Stimulated activated memory B cell treated with anti-CD40 and anti-IgM and Interleukin-4, amounts not matched to agents 10 μg/mL and 1 μg/mL and 100 μg/mL, for 72 hours (primary cell): ENCODE data around the gene PPTC7.

Source experiments
- ATAC-seq: fragments of 150-1000 bp; cut with Tn5 transposase; 2 replicates; pipeline ENCODE4 v1.10.0; 2021
- H3K27ac Mint-ChIP-seq: one replicate; pipeline ENCODE4 v1.8.0; 2022; ENCODE audit warnings: mild to moderate bottlenecking, mixed read lengths
- H3K27me3 Mint-ChIP-seq: one replicate; pipeline ENCODE4 v1.8.0; 2022; ENCODE audit warnings: mixed read lengths
- H3K36me3 Mint-ChIP-seq: one replicate; pipeline ENCODE4 v1.8.0; 2022; ENCODE audit warnings: mixed read lengths
- H3K4me1 Mint-ChIP-seq: one replicate; pipeline ENCODE4 v1.8.0; 2022; ENCODE audit warnings: mixed read lengths
- H3K4me3 Mint-ChIP-seq: one replicate; pipeline ENCODE4 v1.8.0; 2022; ENCODE audit warnings: mild to moderate bottlenecking, moderate library complexity, mixed read lengths
- H3K9me3 Mint-ChIP-seq: one replicate; pipeline ENCODE4 v1.8.0; 2022; ENCODE audit warnings: mixed read lengths

Gene PPTC7

DNA sequence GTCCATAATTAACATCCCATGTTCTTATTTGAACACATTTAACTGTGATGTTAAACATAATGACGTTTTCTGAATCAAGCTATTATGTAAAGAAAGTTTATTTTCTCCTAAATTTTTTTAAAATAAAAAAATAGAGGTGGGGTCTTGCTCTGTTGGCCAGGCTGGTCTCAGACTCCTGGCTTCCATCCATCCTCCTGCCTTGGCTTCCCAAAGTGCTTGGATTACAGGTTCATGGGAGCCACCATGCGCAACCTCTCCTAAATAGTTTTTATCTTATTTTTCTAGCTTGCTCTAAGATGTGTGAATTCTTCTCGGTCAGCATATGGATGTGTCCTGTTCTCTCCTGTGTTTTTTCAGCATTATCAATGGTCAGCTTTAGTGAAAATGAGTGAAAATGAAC, 77.8 kb downstream of the PPTC7 start:
- peaks cover 18% of the 10 kb centered on the region for H3K4me1 Mint-ChIP-seq
- H3K4me3 Mint-ChIP-seq = no peak overlapping the region
- no peaks in the 10 kb centered on the region for H3K9me3 Mint-ChIP-seq
- no peak for ATAC-seq
- H3K36me3 Mint-ChIP-seq = no peaks in the 10 kb centered on the region
- no peaks in the 10 kb centered on the region for H3K27me3 Mint-ChIP-seq
- H3K27ac Mint-ChIP-seq = no peak overlapping the region

GRCh38 chr12:110503432-110503831, 79.7 kb downstream of the PPTC7 start:
- peaks cover 6% of the 10 kb centered on the region for H3K36me3 Mint-ChIP-seq
- peaks cover 28% of the 10 kb centered on the region for H3K4me1 Mint-ChIP-seq
- H3K9me3 Mint-ChIP-seq = no peaks in the 10 kb centered on the region
- H3K4me3 Mint-ChIP-seq = no peak overlapping the region
- no peak for ATAC-seq
- no peak overlapping the region for H3K27ac Mint-ChIP-seq
- no peaks in the 10 kb centered on the region for H3K27me3 Mint-ChIP-seq

DNA sequence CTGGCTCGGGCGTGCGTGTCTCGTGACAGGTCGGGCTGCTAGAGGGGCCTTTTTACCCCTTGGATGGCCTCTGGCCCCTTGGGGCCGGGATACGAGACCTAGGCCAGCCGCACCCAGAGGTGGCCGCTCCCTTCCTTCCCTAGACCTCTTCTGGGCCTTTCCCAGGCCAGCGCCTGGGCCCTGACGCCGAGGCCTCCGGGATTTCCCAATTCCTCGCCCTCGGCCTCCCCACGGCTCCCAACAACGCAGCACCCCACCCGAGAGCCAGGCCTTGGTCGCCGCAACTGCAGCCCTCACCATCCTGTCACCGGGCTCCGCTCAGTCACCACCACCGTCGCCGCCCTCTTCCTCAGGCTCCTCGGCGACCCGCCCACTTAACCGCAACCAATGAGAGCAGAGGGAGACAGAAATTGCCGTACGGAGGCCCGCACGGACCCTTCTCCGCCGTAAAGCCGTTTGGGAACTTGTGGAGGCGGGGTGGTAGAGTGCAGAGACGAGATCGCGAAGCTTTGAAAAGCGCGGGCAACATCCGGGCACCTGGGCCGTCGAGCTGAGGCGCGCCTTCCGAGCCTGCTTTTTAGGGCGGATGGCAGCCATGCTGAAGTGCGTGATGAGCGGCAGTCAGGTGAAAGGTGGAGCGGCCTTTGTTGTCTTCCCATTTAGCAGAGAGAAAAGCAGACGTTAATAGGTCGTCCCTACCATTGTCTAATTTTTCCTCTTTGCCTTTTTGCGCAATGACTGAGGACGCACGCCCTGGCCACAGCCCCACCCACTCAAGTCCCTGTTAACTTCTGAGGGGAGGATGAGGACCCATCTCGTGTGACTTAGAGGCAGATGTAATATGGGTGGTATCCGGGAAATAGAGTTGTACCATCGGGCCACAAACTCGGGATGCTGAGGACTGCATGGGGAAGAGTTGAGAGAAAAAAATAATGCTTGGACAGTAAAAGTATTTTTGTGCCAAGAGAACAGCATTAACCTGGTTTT, 81.1 kb downstream of the PPTC7 start, which contains the start of the genes RAD9B and VPS29:
Gene RAD9B (plus strand): TSS at position 580 of the 987 bp plus-strand sequence. CDS start 7 bp downstream, at position 587.
Gene VPS29 (minus strand): TSS at position 360 of the 987 bp plus-strand sequence. CDS start 60 bp downstream, at position 300.
- peaks cover 6% of the 10 kb centered on the region for H3K36me3 Mint-ChIP-seq

GRCh38 chr12:110501399-110501751, 81.7 kb downstream of the PPTC7 start:
- Mint-ChIP-seq H3K9me3 (no peaks in the 10 kb centered on the region), H3K36me3 (peaks cover 6% of the 10 kb centered on the region), H3K27me3 (no peaks in the 10 kb centered on the region), H3K27ac (peak overlapping the region; percentile 87), H3K4me1 (peaks cover 28% of the 10 kb centered on the region), H3K4me3 (peak overlapping the region; percentile 90)
- peak; percentile 1 for ATAC-seq

More for the DNA sequence above, 81.1 kb downstream of the PPTC7 start, which contains the start of the genes RAD9B and VPS29:
- Mint-ChIP-seq H3K4me3 (peak within 1 kb of the TSS; percentile 90), H3K27ac (peak within 1 kb of the TSS; percentile 87), H3K27me3 (no peaks in the 10 kb centered on the region), H3K9me3 (no peaks in the 10 kb centered on the region), H3K4me1 (peaks cover 28% of the 10 kb centered on the region)
- peak; percentile 99 for ATAC-seq

GRCh38 chr12:110498984-110499706, 84.0 kb downstream of the PPTC7 start:
- Mint-ChIP-seq H3K4me1 (peaks cover 28% of the 10 kb centered on the region), H3K9me3 (no peaks in the 10 kb centered on the region), H3K27me3 (no peaks in the 10 kb centered on the region), H3K4me3 (no peak overlapping the region), H3K27ac (peak overlapping the region; percentile 54), H3K36me3 (peaks cover 13% of the 10 kb centered on the region)
- no peak for ATAC-seq
